ENCODE measurements around the gene SNAPC3. TPM values are rescaled to one million over a fixed set of nuclear protein-coding genes. Genes with fewer than 3 reads are reported as not detected.

SNAPC3 gene
- total and polyA plus RNA-seq, 2 donors (not counting 3 experiments of a cell fraction or from before 2014, with no cell fraction given) = 15.2 to 32.6 TPM

- dilution Hi-C loops (cut with MboI; ENCODE audit: extremely low pct_ligation_motif_present, low sequenced_read_pairs) (no loop called here), intact Hi-C loops (cut with micrococcal nuclease) (no loop called here)
- H3K4me3 ChIP-seq (replicated peaks in 1 of 3; ENCODE audit: insufficient read depth in 1 of 3, low read depth in 1 of 3, low read length in 3 of 3) = no peak overlapping the region
- H3K4me1 ChIP-seq (ENCODE audit: control insufficient read depth, extremely low read depth, insufficient read depth, low read length) = no peaks in the 10 kb centered on the region
- H3K9me3 ChIP-seq (replicated peaks; ENCODE audit: control insufficient read depth, insufficient read depth, low read length) = no peaks in the 10 kb centered on the region
- CTCF ChIA-PET = no interaction called here
- no peak overlapping the region for H2AFZ ChIP-seq (ENCODE audit: low read depth, low read length)
- H3K79me2 ChIP-seq (ENCODE audit: control insufficient read depth, insufficient read depth, low read length) = no peaks in the 10 kb centered on the region
- no peak overlapping the region for H3K27ac ChIP-seq (ENCODE audit: insufficient read depth, low read depth, low read length)
- H3K9me1 ChIP-seq (replicated peaks; ENCODE audit: control insufficient read depth, extremely low read depth, insufficient read depth, low read length) = no peaks in the 10 kb centered on the region
- H3K9ac ChIP-seq (replicated peaks; ENCODE audit: extremely low read depth, insufficient read depth, low read length) = no peak overlapping the region
- no peaks in the 10 kb centered on the region for H4K20me1 ChIP-seq (replicated peaks; ENCODE audit: control insufficient read depth, extremely low read depth, insufficient read depth, low read length)
- no peaks in the 10 kb centered on the region for H3K27me3 ChIP-seq (ENCODE audit: control insufficient read depth in 2 of 2, insufficient read depth in 2 of 2, low read length in 2 of 2)
- no peak for DNase-seq (ENCODE audit: low read depth, low spot score)
- TF ChIP-seq CTCF (IDR thresholded peaks at IDR 0.05; ENCODE audit: extremely low read depth in 1 of 2, insufficient read depth in 1 of 2, low read depth in 1 of 2, low read length in 2 of 2) (no peak), EZH2 (IDR thresholded peaks at IDR 0.05; ENCODE audit: borderline replicate concordance, low read depth, low read length, severe bottlenecking) (no peak), FOS (IDR thresholded peaks at IDR 0.05; ENCODE audit: borderline replicate concordance, insufficient read depth, low read length) (no peak), POLR2A (IDR thresholded peaks at IDR 0.05; ENCODE audit: low read depth, low read length) (no peak)
- H3K4me2 ChIP-seq (ENCODE audit: insufficient read depth, low read length) = no peak overlapping the region
- H3K36me3 ChIP-seq (ENCODE audit: control insufficient read depth in 2 of 2, extremely low read depth in 1 of 2, insufficient read depth in 2 of 2, low read length in 2 of 2) = peaks cover 4 to 28% of the 10 kb centered on the region in 2 experiments
- FAIRE-seq = no peak
- POLR2A ChIA-PET = no interaction called here
- no TSS peak for BruUV-seq (replicated peaks)
Observed at GRCh38 chr9:15461601-15462000, 38.9 kb downstream of the SNAPC3 start.

GRCh38 chr9:15468145-15468544 lies 45.5 kb downstream of the SNAPC3 start:
- FAIRE-seq = no peak
- no peak for DNase-seq (ENCODE audit: low read depth, low spot score)
- intact Hi-C loops (cut with micrococcal nuclease) = no loop called here
- no peak overlapping the region for H3K27ac ChIP-seq (ENCODE audit: insufficient read depth, low read depth, low read length)
- peaks cover 3% of the 10 kb centered on the region for H3K9me1 ChIP-seq (replicated peaks; ENCODE audit: control insufficient read depth, extremely low read depth, insufficient read depth, low read length)
- H4K20me1 ChIP-seq (replicated peaks; ENCODE audit: control insufficient read depth, extremely low read depth, insufficient read depth, low read length) = no peaks in the 10 kb centered on the region
- no TSS peak for BruUV-seq (replicated peaks)
- TF ChIP-seq POLR2AphosphoS5 (IDR thresholded peaks at IDR 0.05; ENCODE audit: insufficient read depth, low read depth, low read length) (no peak), MAX (IDR thresholded peaks at IDR 0.05; ENCODE audit: insufficient read depth, insufficient read length) (no peak), FOS (IDR thresholded peaks at IDR 0.05; ENCODE audit: borderline replicate concordance, insufficient read depth, low read length) (no peak), EZH2 (IDR thresholded peaks at IDR 0.05; ENCODE audit: borderline replicate concordance, low read depth, low read length, severe bottlenecking) (no peak), GATA2 (IDR thresholded peaks at IDR 0.05; ENCODE audit: insufficient read depth, insufficient read length, low read depth, low read length) (no peak), MYC (IDR thresholded peaks at IDR 0.05; ENCODE audit: low read depth, low read length) (no peak), JUN (IDR thresholded peaks at IDR 0.05; ENCODE audit: borderline replicate concordance, insufficient read depth, insufficient read length, low read depth) (no peak), POLR2A (IDR thresholded peaks at IDR 0.05; ENCODE audit: low read depth, low read length) (no peak), CTCF (IDR thresholded peaks at IDR 0.05; ENCODE audit: extremely low read depth in 1 of 2, insufficient read depth in 1 of 2, low read depth in 1 of 2, low read length in 2 of 2) (no peak)
- H3K36me3 ChIP-seq (ENCODE audit: control insufficient read depth in 2 of 2, extremely low read depth in 1 of 2, insufficient read depth in 2 of 2, low read length in 2 of 2) = peaks cover 6 to 20% of the 10 kb centered on the region in 2 experiments
- dilution Hi-C loops (cut with MboI; ENCODE audit: extremely low pct_ligation_motif_present, low sequenced_read_pairs) = no loop called here
- H3K9ac ChIP-seq (replicated peaks; ENCODE audit: extremely low read depth, insufficient read depth, low read length) = no peak overlapping the region
- no peaks in the 10 kb centered on the region for H3K79me2 ChIP-seq (ENCODE audit: control insufficient read depth, insufficient read depth, low read length)
- CTCF ChIA-PET = interaction anchor here (1.4 to 1.7 kb wide), 2 partner anchors 14 to 33 kb away, joined by 3 to 4 read pairs; no protein-coding TSS in a partner anchor
- H3K4me3 ChIP-seq (replicated peaks in 1 of 3; ENCODE audit: insufficient read depth in 1 of 3, low read depth in 1 of 3, low read length in 3 of 3) = no peak overlapping the region
- H2AFZ ChIP-seq (ENCODE audit: low read depth, low read length) = no peak overlapping the region
- H3K9me3 ChIP-seq (replicated peaks; ENCODE audit: control insufficient read depth, insufficient read depth, low read length) = no peaks in the 10 kb centered on the region
- POLR2A ChIA-PET = no interaction called here
- peaks cover 4% of the 10 kb centered on the region for H3K4me1 ChIP-seq (ENCODE audit: control insufficient read depth, extremely low read depth, insufficient read depth, low read length)
- H3K27me3 ChIP-seq (ENCODE audit: control insufficient read depth in 2 of 2, insufficient read depth in 2 of 2, low read length in 2 of 2) = no peaks in the 10 kb centered on the region
- H3K4me2 ChIP-seq (ENCODE audit: insufficient read depth, low read length) = no peak overlapping the region
